OCI-LY1 (cell line): ENCODE measurements around the gene GALNT17.

ENCODE experiments used
- H2AFZ ChIP-seq: fragments of 200-600 bp; sonication (generic), shearing (Covaris generic); 2 replicates; pipeline ENCODE4 v1.6.0; 2014; ENCODE audit warnings: antibody characterized with exemption, mild to moderate bottlenecking, low read length
- H3F3A ChIP-seq: fragments of 200-600 bp; sonication (generic), shearing (Covaris generic); 2 replicates; pipeline ENCODE4 v1.6.0; 2014; ENCODE audit warnings: mild to moderate bottlenecking, antibody characterized with exemption, low read length, moderate library complexity; ENCODE audit not compliant: insufficient read depth
- H3K27ac ChIP-seq: fragments of 200-600 bp; sonication (generic); 2 replicates; pipeline ENCODE4 v1.5.1; 2014; ENCODE audit warnings: low read length, mixed run types, mild to moderate bottlenecking, low read depth; ENCODE audit not compliant: poor library complexity, severe bottlenecking
- H3K27me3 ChIP-seq: fragments of 200-600 bp; sonication (generic); 2 replicates; pipeline ENCODE4 v1.6.0; 2014; ENCODE audit warnings: antibody characterized with exemption, mild to moderate bottlenecking, low read length, moderate library complexity; ENCODE audit not compliant: insufficient read depth
- H3K36me3 ChIP-seq: fragments of 200-600 bp; sonication (generic); 2 replicates; pipeline ENCODE4 v1.6.1; 2014; ENCODE audit warnings: mild to moderate bottlenecking, antibody characterized with exemption, low read length, moderate library complexity, mixed read lengths; ENCODE audit not compliant: insufficient read depth
- H3K4me1 ChIP-seq: fragments of 200-600 bp; sonication (generic); 2 replicates; pipeline ENCODE4 v1.5.1; 2014; ENCODE audit warnings: mild to moderate bottlenecking, low read length, moderate library complexity; ENCODE audit not compliant: insufficient read depth, severe bottlenecking
- H3K4me2 ChIP-seq: fragments of 200-600 bp; sonication (generic), shearing (Covaris generic); 2 replicates; pipeline ENCODE4 v1.6.1; 2014; ENCODE audit warnings: low read length
- H3K4me3 ChIP-seq: fragments of 200-600 bp; sonication (generic); 2 replicates; pipeline ENCODE4 v1.5.1; 2014; ENCODE audit warnings: low read length, low read depth, mild to moderate bottlenecking, mixed read lengths; ENCODE audit not compliant: poor library complexity, severe bottlenecking
- H3K79me2 ChIP-seq: fragments of 200-600 bp; shearing (Covaris generic); 2 replicates; pipeline ENCODE4 v1.6.1; 2016; ENCODE audit warnings: mixed run types, low read length, mixed read lengths; ENCODE audit not compliant: insufficient read depth
- H3K9ac ChIP-seq: fragments of 200-600 bp; sonication (generic), shearing (Covaris generic); 2 replicates; pipeline ENCODE4 v1.6.1; 2014; ENCODE audit warnings: mild to moderate bottlenecking, low read length, mixed read lengths
- H3K9me2 ChIP-seq: fragments of 200-600 bp; sonication (generic), shearing (Covaris generic); 2 replicates; pipeline ENCODE4 v1.6.1; 2014; ENCODE audit warnings: low read depth, mild to moderate bottlenecking, low read length, mixed read lengths
- H3K9me3 ChIP-seq: fragments of 200-600 bp; shearing (Covaris generic); 2 replicates; pipeline ENCODE4 v1.6.1; 2014; ENCODE audit warnings: low read length, mixed read lengths
- H4K20me1 ChIP-seq: fragments of 200-600 bp; sonication (generic), shearing (Covaris generic); 2 replicates; pipeline ENCODE4 v1.6.0; 2016; ENCODE audit warnings: mild to moderate bottlenecking, low read length; ENCODE audit not compliant: insufficient read depth
- EZH2 ChIP-seq: fragments of 200-600 bp; sonication (generic), shearing (Covaris generic); IDR thresholded peaks from 2 replicates; pipeline ENCODE4 v1.8.0; 2017; ENCODE audit warnings: borderline replicate concordance, mixed run types, mild to moderate bottlenecking, antibody characterized with exemption, low read length, moderate library complexity, mixed read lengths
- TF ChIP-seq, protein P1 (sequence below): fragments of 200-600 bp; sonication (generic), shearing (Covaris generic); IDR thresholded peaks from 2 replicates; pipeline ENCODE4 v1.5.1; 2017; ENCODE audit warnings: mild to moderate bottlenecking, antibody characterized with exemption, low read length, moderate library complexity, mixed read lengths

Gene GALNT17

DNA sequence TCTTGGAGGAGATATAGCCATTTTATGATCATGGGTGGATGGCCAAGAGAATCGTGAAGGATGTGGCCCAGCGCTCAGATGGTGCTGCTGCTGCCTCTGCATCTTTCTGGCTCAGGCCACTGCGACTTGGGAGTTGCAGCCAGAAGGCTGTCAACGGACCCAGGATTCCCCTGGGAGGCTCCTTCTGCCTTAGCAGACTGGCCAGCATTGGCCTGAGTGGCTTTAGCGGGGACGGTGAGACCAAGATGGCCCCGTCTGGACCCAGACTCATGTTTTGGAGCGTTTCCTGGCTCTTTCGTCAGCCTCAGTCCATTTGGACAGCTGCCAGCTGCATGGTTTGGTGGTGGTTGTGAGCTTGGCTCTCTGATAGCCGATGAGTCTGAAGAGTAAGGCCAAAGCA lies 97.2 kb downstream of the GALNT17 start:
- no peaks in the 10 kb centered on the region for H4K20me1 ChIP-seq
- H3K4me3 ChIP-seq: no peak overlapping the region
- H3K9me2 ChIP-seq: no peaks in the 10 kb centered on the region
- no peaks in the 10 kb centered on the region for H3F3A ChIP-seq
- no peaks in the 10 kb centered on the region for H3K36me3 ChIP-seq
- no peak overlapping the region for H3K9ac ChIP-seq
- no peak overlapping the region for H3K27ac ChIP-seq
- H2AFZ ChIP-seq: no peak overlapping the region
- no peak overlapping the region for H3K4me2 ChIP-seq
- TF ChIP-seq EZH2: no peak
- TF ChIP-seq, protein P1, sequence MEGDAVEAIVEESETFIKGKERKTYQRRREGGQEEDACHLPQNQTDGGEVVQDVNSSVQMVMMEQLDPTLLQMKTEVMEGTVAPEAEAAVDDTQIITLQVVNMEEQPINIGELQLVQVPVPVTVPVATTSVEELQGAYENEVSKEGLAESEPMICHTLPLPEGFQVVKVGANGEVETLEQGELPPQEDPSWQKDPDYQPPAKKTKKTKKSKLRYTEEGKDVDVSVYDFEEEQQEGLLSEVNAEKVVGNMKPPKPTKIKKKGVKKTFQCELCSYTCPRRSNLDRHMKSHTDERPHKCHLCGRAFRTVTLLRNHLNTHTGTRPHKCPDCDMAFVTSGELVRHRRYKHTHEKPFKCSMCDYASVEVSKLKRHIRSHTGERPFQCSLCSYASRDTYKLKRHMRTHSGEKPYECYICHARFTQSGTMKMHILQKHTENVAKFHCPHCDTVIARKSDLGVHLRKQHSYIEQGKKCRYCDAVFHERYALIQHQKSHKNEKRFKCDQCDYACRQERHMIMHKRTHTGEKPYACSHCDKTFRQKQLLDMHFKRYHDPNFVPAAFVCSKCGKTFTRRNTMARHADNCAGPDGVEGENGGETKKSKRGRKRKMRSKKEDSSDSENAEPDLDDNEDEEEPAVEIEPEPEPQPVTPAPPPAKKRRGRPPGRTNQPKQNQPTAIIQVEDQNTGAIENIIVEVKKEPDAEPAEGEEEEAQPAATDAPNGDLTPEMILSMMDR: no peak
- H3K4me1 ChIP-seq: no peaks in the 10 kb centered on the region
- H3K9me3 ChIP-seq: no peaks in the 10 kb centered on the region
- no peaks in the 10 kb centered on the region for H3K79me2 ChIP-seq
- H3K27me3 ChIP-seq: no peaks in the 10 kb centered on the region

DNA sequence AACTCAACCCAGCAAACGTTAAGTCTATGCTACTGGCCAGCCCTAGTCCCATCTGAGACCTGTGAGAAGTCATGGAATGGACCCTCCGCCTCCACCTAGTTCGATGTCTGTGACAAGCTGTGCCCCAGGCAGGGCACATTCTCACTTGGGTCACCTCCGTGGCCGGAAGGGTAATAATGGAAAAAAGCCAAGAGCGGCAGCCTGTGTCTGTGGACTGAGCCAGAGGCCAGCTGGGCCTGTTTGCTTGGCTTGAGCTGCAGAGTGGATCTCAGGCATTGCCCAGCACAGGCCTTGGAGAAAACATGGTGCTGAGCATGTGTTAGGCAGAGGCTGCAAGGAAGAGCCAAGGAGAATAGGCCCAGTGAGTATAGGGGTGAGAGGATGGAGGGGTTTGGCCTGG lies 97.8 kb downstream of the GALNT17 start:
- no peak overlapping the region for H2AFZ ChIP-seq
- no peaks in the 10 kb centered on the region for H3K79me2 ChIP-seq
- no peaks in the 10 kb centered on the region for H3K9me3 ChIP-seq
- no peak overlapping the region for H3K27ac ChIP-seq
- no peaks in the 10 kb centered on the region for H3K9me2 ChIP-seq
- H3K36me3 ChIP-seq: no peaks in the 10 kb centered on the region
- H3K27me3 ChIP-seq: no peaks in the 10 kb centered on the region
- H3F3A ChIP-seq: no peaks in the 10 kb centered on the region
- TF ChIP-seq, protein P1: no peak
- no peak for TF ChIP-seq EZH2
- H3K4me2 ChIP-seq: no peak overlapping the region
- no peak overlapping the region for H3K9ac ChIP-seq
- no peaks in the 10 kb centered on the region for H3K4me1 ChIP-seq
- H3K4me3 ChIP-seq: no peak overlapping the region
- H4K20me1 ChIP-seq: no peaks in the 10 kb centered on the region

DNA sequence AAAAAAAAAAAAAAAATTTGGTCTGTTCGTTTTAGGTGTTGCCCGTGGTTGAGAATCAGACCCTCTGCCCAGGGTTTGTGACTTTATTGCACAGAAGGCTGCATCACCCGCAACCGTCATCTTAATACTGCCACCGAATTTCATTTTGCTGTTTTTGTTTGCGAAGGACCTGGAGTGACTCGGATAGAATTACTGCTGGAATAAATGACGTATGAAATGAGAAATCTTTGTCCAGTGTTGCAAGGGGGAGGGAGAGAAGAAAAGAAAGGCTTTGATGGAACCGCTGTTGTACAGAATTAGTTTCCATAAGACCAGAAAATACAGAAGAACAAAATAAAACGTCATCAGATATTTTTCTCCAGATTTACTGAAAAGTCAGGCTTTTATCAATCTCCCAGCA lies 103.3 kb downstream of the GALNT17 start:
- no peak overlapping the region for H2AFZ ChIP-seq
- H3K9ac ChIP-seq: no peak overlapping the region
- no peaks in the 10 kb centered on the region for H3K79me2 ChIP-seq
- H4K20me1 ChIP-seq: no peaks in the 10 kb centered on the region
- no peak for TF ChIP-seq EZH2
- TF ChIP-seq, protein P1: no peak
- H3K27me3 ChIP-seq: no peaks in the 10 kb centered on the region
- no peaks in the 10 kb centered on the region for H3K9me3 ChIP-seq
- H3K4me3 ChIP-seq: no peak overlapping the region
- no peaks in the 10 kb centered on the region for H3K4me1 ChIP-seq
- H3K9me2 ChIP-seq: no peaks in the 10 kb centered on the region
- H3K27ac ChIP-seq: no peak overlapping the region
- no peaks in the 10 kb centered on the region for H3K36me3 ChIP-seq
- H3F3A ChIP-seq: no peaks in the 10 kb centered on the region
- no peak overlapping the region for H3K4me2 ChIP-seq
